ENCODE results near the gene FBXO7. TPM values are rescaled to one million over a fixed set of nuclear protein-coding genes. Genes with fewer than 3 reads are reported as not detected.

The FBXO7 gene
- total and polyA plus RNA-seq, 2 experiments from 2014 or later: 38.6 to 68.5 TPM

GRCh38 chr22:32480238-32480637 lies 5.6 kb downstream of the FBXO7 start (continued):
- no peak for TF ChIP-seq ZNF462 (CRISPR knock-in tag; IDR thresholded peaks at IDR 0.05)

- Histone ChIP-seq H4K20me1 (replicated peaks; ENCODE audit: insufficient read depth) (peaks cover 50% of the 10 kb centered on the region), H3K4me1 (ENCODE audit: insufficient read depth) (no peaks in the 10 kb centered on the region), H3K27ac (ENCODE audit: low read depth) (no peak overlapping the region), H3F3A (replicated peaks; ENCODE audit: low read depth) (no peaks in the 10 kb centered on the region), H3K79me2 (replicated peaks; ENCODE audit: insufficient read depth) (peaks cover 63% of the 10 kb centered on the region), H3K9me2 (ENCODE audit: insufficient read depth) (no peaks in the 10 kb centered on the region), H3K27me3 (ENCODE audit: insufficient read depth) (no peaks in the 10 kb centered on the region), H2AFZ (no peak overlapping the region), H3K4me2 (no peak overlapping the region), H3K4me3 (no peak overlapping the region), H3K36me3 (ENCODE audit: insufficient read depth) (peaks cover 6% of the 10 kb centered on the region; the same call in 1 of the 2 replicates)
- Mint-ChIP-seq H3K36me3 (ENCODE audit: low read depth) (peaks cover 12% of the 10 kb centered on the region), H3K4me3 (no peak overlapping the region), H3K9me3 (no peaks in the 10 kb centered on the region), H3K4me1 (no peaks in the 10 kb centered on the region), H3K27ac (no peak overlapping the region), H3K27me3 (ENCODE audit: insufficient read depth, low read depth, poor library complexity) (peaks cover 2% of the 10 kb centered on the region)
- ATAC-seq (no peak), DNase-seq (ENCODE audit: low spot score) (no peak)
- TF ChIP-seq ETS1 (IDR thresholded peaks at IDR 0.05): no peak
- TF ChIP-seq ZNF462 (CRISPR knock-in tag; IDR thresholded peaks at IDR 0.05): no peak
- no peak for TF ChIP-seq EZH2phosphoT487 (IDR thresholded peaks at IDR 0.05; ENCODE audit: unreplicated experiment)
- TF ChIP-seq REST (IDR thresholded peaks at IDR 0.05; ENCODE audit: unreplicated experiment): no peak
Measured at GRCh38 chr22:32482708-32483107, 8.1 kb downstream of the FBXO7 start.
